SH-SY5Y (cell line): ENCODE measurements around the gene PI4KA.

Source experiments
- GATA2 ChIP-seq: IDR thresholded peaks from 2 replicates; pipeline ENCODE4 v1.6.1; 2011; ENCODE audit warnings: mild to moderate bottlenecking, low read depth, low read length
- GATA3 ChIP-seq: IDR thresholded peaks from 2 replicates; pipeline ENCODE4 v1.6.1; 2011; ENCODE audit warnings: low read depth, mild to moderate bottlenecking, low read length, moderate library complexity

DNA sequence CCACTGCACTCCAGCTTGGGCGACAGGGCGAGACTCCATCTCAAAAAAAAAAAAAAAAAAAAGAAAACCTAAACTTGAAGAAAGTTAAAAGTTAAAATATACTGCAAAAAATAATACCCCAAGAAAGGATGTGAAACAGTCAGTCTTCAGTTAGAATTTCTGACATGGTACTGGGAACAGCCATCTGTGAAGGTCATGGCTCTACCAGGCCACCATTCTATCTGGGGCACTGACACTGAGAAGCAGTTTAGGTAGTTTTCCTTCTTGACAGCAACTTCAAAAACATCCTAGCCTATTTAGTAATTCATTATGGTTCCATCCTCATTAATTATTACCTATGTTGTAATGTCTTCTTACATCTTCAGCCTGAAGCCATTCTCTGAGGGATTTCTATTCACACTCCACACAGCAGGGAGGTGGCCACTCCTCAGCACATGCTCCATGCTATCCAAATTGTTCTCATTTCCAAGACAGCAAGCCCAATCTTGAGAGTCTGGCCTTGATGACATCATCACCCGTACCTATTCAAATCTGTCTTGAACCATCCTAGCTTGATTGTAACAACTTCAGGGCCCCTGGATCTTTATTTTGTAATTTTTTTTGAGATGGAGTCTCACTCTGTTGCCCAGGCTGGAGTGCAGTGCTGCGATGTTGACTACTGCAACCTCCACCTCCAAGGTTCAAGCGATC is 46.5 kb downstream of the PI4KA start:
- TF ChIP-seq GATA3 (no peak), GATA2 (no peak)
